ENCODE results near the gene RNF224.
"Not testable (repeated sequence)": the region's sequence is repeated elsewhere in the genome, so short reads cannot be mapped to it uniquely, and the experiment has no call there.

Gene RNF224

DNA sequence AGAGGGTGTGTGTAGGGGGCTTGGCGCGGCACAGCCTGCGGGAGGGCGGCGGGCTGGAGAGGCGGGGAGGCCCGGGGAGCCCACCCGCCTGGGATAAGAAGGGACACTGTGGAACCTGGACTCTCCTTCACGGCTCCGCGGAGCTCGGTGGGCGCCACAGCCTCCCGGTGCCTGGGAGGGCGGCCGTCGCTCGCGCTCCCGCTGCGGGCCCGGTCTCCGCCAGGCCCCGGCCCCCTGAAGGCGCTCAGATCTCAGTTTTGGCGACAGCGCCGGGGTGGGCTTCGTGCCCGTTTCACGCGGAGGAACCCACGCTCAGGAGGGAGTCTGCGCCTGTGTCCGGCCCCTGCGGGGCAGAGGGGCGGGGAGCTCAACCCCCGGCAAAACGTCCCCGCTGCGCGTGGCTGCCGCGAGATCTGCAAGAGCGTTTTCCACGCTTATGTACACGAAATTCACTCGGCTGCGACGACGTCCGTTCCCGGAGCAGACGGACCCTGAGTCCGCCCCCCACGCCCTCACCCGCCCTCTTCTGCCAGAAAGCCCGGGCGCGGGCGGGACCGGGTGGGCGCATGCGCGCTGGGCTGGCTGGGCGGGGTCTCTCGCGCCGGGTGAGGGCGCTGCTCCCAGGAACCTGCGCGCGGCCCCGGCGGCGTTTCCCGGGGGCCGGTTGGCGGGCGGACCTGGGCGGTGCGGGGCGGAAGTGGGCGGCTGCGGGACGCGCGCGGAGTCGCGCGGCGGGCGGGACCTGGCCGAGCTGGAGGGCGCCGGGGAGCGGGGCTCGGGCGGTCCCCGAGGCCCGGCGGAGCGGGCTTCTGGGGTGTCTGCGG lies 27.5 kb downstream of the RNF224 start, which contains the start of gene NELFB:
TSS of gene NELFB (plus strand) at position 704 of the 824 bp plus-strand sequence.
- no peak for DNase-seq (ENCODE audit: low read depth, low spot score)

DNA sequence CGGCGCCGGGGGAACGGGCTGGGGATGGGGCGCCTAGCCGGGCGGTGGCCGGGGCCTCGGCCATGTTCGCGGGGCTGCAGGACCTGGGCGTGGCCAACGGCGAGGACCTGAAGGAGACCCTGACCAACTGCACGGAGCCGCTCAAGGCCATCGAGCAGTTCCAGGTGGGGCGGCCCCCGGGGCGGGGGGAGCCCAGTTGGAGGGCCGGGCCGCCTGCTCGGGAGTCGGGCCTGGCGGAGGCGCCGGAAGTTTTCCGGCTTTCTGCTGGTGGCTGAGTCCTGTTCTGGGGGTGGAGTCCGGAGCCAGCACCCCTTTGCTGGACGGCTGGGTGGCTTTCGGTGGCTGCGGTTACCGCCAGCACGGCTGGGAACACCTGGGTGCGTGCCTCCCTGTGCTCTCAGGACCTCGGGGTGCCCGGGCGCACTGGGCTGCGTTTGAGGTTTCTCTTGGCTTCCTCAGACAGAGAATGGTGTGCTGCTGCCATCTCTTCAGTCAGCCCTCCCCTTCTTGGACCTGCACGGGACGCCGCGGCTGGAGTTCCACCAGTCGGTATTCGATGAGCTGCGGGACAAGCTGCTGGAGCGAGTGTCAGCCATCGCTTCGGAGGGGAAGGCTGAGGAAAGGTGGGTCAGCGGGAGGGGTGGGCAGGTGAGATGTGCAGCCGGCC lies 28.3 kb downstream of the RNF224 start:
- no peak for DNase-seq (ENCODE audit: low read depth, low spot score)

DNA sequence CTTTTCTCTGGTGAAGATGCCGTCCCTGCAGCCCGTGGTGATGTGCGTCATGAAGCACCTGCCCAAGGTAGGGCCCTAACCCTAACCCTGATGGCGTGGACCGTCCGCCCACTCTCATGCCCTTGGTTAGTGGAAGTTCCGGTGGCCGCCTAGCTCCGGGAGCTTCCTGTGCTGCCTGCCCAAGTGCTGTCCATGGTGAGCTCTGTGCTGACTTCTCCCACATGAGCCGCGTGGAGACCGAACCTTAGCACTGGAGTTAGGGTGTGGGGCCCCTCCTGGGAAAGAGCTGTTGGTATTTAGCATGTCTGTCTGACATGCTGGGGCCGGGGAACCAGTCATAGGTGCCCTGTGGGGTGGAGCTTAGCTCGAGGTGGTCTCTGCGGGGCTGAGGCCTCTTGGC lies 29.1 kb downstream of the RNF224 start:
- DNase-seq (ENCODE audit: low read depth, low spot score), result no peak

DNA sequence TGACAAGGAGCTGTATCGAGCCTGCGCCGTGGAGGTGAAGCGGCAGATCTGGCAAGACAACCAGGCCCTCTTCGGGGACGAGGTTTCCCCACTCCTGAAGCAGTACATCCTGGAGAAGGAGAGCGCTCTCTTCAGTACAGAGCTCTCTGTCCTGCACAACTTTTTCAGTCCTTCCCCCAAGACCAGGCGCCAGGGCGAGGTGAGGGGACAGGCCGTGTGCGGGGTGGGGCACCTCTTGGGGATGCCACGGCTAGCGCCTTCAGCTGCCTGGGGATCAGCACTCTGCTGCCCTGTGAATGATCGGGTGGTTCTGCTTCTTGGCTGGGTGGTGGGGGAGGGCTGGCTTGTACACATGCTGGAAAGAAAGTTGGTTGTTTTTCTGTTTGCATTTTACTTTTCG lies 29.6 kb downstream of the RNF224 start:
- no peak for DNase-seq (ENCODE audit: low read depth, low spot score)

DNA sequence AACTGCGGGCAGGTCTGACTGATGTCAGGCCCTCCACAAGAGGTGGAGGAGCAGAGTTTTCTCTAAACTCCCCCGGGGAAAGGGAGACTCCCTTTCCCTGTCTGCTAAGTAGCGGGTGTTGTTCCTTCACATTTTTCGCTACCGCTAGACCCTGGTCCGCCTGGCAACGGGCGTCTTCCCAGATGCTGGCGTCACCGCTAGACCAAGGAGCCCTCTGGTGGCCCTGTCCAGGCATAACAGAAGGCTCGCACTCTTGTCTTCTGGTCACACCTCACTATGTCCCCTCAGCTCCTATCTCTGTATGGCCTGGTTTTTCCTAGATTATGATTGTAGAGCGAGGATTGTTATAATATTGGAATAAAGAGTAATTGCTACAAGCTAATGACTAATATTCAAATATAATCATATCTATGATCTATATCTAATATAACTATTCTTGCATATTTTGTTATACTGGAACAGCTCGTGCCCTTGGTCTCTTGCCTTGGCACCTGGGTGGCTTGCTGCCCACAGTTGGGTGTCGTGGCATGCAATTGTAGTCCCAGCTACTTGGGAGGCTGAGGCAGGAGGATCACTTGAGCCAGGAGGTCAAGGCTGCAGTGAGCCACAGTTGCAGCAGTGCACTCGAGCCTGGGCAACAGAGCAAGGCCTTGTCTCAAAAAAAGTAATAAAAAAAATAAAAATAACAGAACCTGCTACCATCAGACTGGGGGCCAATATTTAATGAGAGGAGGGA lies 35.0 kb downstream of the RNF224 start:
- DNase-seq (ENCODE audit: low read depth, low spot score), result not testable (repeated sequence)

DNA sequence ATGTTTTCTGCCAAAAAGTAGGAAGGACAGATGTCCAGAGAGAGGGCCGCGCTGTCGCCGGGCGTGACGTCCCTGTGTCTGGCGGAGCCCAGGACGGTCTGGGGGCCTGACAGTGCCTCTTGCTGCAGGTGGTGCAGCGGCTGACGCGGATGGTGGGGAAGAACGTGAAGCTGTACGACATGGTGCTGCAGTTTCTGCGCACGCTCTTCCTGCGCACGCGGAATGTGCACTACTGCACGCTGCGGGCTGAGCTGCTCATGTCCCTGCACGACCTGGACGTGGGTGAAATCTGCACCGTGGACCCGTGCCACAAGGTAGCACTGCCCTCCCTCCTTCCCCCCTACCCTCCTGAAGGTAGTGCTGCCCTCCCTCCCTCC lies 35.6 kb downstream of the RNF224 start:
- DNase-seq (ENCODE audit: low read depth, low spot score), result no peak

DNA sequence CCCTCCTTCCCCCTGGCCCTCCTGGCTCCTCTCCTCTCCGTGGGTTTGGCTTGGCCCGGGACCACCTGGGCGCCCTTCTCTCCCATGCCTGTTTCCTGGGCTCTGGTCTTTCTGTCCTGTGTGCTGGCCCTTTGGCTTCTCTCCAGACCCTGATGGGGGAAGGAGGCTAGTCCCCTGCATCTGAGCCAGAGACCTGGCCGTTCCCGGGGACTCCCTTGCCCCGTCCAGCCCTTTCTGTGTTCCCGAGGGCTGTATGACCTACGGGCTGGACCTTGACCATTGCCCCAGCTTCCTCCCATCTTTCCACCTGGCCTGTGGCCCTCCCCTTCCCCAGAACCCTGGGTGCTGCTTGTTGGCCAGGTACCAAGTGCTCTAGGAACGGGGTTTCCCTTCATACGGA lies 36.2 kb downstream of the RNF224 start:
- no peak for DNase-seq (ENCODE audit: low read depth, low spot score)

DNA sequence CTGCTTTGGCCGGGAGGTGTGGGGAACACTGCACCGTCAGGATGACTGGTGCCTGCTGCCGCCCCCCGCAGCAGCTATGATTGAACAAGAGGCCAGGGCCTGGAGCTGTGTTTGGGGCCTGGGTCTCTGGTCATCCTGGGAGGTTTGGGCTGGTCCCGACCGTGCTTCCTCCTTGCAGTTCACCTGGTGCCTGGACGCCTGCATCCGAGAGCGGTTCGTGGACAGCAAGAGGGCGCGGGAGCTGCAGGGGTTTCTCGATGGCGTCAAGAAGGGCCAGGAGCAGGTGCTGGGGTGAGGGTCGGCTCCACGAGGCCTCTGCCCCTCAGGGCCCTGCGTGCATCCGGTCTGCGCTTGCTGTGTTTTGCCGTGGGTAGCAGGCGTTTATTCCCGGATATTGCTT lies 36.8 kb downstream of the RNF224 start:
- no peak for DNase-seq (ENCODE audit: low read depth, low spot score)

DNA sequence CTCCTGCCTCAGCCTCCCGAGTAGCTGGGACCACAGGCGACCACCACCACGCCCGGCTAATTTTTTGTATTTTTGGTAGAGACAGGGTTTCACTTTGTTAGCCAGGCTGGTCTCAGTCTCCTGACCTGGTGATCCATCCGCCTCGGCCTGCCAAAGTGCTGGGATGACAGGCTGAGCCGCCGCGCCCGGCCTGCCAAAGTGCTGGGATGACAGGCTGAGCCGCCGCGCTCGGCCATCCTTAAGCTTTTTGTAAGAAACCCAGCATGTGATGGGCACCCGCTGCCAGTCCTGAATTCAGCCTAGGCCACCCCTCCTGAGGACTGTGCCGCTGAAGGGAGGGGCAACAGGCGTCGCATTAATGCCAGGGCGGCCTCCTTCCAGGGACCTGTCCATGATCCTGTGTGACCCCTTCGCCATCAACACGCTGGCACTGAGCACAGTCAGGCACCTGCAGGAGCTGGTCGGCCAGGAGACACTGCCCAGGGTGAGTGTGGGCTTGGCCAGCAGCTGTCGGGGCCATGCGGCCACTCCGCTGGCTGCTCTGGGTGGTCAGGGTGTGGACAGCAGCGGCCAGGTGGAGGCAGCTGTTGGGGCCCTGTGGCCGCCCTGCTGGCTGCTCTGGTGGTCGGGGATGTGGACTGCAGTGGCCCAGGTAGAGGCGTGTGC lies 38.3 kb downstream of the RNF224 start:
- DNase-seq (ENCODE audit: low read depth, low spot score), result no peak

DNA sequence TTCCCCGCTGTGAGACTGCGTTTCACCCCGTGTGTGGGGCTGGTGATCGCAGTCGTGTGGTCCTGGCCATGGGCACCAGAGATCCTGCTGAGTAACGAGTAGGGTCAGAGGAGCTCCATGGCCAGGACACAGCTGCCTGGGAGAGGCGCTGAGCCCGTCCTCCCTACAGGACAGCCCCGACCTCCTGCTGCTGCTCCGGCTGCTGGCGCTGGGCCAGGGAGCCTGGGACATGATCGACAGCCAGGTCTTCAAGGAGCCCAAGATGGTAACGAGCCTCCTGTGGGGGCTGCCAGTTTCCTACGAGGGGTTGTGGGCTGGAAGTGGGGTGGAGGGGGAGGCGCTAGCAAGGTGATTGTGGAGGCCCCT lies 38.8 kb downstream of the RNF224 start:
- no peak for DNase-seq (ENCODE audit: low read depth, low spot score)

DNA sequence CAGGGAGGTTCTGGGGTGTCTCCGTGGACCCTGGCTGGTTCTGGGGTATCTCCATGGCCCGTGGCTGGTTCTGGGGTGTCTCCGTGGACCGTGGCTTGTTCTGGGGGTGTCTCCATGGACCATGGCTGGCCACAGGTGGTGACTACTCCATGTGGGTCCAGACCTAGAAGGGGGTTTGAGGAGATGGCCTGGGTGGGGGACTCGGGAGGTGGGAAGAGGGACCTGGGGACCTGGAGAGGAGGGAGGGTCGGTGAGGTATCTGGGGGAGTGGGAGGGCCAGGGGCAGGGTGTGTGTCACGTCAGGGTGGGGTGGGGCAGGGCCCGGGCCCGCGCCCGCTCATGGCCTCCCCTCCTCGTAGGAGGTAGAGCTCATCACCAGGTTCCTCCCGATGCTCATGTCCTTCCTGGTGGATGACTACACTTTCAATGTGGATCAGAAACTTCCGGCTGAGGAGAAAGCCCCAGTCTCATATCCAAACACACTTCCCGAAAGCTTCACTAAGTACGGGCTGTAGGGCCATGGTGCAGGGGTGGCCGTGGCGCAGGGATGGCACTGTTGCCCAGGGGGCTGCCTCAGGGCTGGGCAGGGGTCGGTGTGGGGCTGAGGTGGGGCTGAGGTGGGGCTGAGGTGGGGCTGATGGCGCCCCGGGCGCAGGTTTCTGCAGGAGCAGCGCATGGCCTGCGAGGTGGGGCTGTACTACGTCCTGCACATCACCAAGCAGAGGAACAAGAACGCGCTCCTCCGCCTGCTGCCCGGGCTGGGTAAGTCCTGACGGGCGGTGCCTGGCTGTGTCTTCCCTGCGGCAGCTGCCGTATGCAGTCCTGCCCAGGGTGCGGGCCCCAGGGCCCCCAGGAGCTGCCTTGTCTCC lies 39.5 kb downstream of the RNF224 start:
- DNase-seq (ENCODE audit: low read depth, low spot score), result no peak

DNA sequence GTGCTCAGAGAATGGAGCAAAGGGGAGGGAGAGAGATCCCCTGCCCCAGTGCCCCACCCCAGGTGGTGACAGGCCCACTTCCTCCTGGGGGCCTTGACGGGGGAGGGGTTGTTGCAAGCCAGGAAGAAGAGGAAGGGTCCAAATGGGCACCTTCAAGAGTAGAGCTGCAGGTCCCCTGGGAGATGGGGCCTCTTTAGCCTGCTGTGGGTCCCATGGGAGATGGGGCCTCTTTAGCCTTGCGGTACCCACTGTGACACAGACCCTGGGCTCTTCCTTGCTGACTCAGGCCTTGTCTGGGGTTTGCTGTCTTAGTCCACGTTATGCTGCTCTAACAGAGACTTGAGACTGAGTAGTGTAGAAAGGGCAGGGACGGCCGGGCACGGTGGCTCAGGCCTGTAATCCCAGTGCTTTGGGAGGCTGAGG lies 40.6 kb downstream of the RNF224 start:
- DNase-seq (ENCODE audit: low read depth, low spot score), result no peak

DNA sequence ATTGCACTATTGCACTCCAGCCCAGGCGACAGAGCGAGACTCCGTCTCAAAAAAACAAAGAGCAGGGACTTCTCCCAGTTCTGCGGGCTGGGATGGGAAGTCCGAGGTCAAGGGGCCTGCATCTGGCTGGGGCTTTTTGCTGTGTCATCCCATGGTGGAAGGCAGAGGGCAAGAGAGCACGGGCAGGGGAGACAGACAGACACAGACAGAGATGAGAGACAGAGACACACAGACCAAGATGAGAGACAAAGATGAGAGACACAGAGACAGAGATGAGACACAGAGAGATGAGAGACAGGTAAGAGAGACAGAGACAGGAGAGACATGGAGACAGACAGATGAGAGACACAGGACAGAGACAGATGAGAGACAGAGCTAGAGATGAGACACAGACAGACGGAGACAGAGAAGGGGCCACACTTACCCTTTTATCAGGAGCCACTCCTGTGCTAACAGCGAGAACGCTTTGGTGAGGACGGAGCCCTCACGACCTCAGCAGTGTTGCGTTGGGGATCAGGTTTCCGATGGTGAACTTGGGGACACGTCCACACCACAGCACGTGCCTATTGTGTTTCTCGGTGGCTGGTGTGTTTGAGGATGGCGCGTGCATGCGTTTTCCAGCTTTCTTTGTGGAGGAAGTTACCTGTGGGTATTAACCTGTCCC lies 41.4 kb downstream of the RNF224 start:
- DNase-seq (ENCODE audit: low read depth, low spot score), result no peak

DNA sequence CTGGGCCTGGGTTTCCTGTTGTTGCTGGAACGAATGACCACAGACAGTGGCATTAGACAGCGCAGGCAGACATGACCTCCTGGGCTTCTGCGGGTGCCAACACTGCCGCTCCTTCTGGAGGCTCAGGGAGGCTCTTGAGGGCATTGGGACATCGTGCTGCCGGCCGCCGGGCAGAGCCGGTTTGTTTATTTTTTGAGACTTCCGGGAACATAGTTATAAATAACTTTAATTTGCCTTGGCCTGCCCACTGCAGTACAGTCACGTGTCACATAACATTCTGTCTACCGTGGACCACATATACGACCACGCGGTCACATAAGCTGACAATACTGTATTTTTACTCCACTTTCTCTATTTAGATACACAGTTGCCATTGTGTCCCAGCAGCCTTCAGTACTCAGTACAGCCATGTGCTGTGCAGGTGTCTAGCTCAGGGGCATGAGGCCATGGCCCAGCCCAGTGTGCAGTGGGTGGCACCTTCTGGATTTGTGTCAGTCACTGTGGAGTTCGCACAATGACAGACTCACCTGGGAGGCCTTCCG lies 42.0 kb downstream of the RNF224 start:
- no peak for DNase-seq (ENCODE audit: low read depth, low spot score)

DNA sequence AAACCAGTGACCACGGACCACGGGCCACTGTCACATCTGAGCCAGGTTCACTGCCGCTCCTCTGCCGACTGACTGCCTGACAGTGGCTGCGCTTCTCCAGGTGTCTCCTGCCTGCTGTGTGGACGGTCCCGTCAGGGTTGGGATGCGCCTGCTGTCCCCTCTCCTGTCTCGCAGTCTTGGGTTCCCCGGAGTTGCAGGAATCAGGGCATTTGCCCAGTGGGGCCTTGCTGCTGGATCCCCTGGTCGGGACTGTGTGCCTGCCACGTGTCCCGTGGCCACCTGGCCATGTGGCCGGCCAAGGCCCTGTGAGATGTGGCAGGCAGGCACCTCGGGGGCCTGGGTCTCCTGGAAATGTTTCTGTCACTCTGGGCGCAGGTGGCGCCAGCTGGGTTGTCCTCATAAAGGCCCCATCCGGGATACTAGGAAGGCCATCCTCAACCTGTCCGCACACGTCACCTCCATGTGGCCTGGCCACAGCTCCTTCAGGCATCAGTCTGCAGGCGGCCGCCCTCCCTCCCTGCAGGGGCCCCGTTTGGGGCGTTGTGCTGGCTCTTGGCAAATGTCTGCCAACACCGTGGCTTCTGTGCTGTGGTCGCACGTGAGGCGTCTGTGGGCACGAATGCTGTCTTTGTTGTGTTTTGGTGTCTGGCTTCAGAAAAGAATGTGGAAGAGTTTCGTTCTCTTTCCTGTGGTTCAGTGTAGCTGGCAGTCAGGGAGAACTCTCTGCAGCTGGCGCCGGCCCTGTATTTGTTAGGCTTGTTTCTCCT lies 43.8 kb downstream of the RNF224 start:
- DNase-seq (ENCODE audit: low read depth, low spot score), result no peak

DNA sequence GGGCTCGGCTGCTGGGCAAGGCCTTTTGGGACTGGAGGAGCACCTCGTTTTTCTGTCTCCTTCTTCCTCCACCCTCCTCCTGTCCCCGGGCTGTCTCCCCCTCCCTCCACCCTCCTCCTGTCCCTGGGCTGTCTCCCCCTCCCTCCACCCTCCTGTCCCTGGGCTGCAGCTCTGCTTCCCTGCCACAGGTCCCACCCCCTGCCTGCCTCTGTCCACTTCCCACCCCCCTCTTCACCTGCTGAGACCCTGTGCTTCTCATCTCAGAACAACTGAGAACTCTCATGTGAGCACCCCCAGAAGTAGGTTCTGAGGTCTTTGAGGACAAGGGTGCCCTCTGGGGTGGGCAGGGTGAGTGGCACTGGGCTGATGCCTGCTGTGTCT lies 44.4 kb downstream of the RNF224 start:
- DNase-seq (ENCODE audit: low read depth, low spot score), result no peak

DNA sequence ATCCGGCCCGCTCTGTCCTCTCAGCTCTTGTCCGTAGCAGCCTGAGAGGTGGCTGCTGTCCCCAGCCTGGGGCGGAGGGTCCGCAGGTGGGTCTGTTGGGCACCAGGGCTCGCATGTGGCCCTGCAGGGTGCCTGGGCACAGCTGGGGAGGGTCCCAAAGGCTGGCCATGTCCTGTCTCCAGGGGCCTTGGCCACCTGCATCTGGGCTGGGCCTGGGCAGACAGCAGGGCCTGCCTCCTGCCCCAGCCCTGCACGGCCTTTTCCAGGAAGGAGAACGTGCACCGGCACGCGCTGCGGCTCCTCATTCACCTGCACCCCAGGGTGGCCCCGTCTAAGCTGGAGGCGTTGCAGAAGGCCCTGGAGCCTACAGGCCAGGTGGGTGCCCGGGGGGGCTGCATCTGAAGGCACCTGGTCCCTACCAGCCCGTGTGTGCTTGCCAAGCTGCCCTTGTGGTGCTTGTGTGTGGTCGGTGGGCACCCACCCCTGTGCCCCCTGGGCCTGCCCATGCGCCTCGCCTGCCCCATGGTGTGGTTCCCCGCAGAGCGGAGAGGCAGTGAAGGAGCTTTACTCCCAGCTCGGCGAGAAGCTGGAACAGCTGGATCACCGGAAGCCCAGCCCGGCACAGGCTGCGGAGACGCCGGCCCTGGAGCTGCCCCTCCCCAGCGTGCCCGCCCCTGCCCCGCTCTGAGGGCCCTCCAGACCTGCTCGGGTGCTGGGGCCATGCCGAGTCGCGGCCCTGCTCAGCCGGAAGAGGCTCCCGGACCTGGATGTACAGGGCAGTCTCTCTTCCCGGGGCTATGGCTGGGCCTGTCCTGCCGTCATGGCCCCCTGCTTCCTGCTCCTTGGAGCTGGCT lies 45.2 kb downstream of the RNF224 start:
- no peak for DNase-seq (ENCODE audit: low read depth, low spot score)

DNA sequence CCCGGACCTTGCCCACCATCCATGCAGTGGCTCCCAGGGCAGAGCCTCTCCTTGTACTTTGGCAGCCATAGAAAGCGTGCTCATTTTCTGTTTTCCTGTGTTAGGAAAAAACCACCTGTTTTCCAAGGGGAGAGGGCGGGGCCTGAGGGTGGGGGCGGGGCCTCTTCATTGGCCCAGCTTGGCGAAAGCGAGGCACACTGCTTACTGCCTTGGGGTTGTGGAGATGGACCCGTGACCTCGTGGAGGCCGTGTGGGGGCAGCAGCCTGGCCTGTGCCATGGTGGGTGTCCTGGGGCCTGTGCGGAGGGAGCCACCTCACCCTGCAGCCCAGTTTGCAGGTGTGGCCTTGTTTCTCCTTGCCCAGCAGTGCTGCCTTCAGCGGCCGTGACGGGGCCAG lies 45.8 kb downstream of the RNF224 start:
- DNase-seq (ENCODE audit: low read depth, low spot score), result no peak
